Activated CD8-positive, alpha-beta memory T cell treated with anti-CD3 and anti-CD28 coated beads for 4 hours (primary cell): ENCODE results near the gene KL.

Experiments
- DNase-seq, 2 donors: peaks; one replicate each; pipeline ENCODE4 v3.0.0-alpha.2; 2020; ENCODE audit warnings: low read depth in 2 of 2

Gene KL

GRCh38 chr13:33034882-33035520 lies 18.8 kb downstream of the KL start:
- no peak for DNase-seq

DNA sequence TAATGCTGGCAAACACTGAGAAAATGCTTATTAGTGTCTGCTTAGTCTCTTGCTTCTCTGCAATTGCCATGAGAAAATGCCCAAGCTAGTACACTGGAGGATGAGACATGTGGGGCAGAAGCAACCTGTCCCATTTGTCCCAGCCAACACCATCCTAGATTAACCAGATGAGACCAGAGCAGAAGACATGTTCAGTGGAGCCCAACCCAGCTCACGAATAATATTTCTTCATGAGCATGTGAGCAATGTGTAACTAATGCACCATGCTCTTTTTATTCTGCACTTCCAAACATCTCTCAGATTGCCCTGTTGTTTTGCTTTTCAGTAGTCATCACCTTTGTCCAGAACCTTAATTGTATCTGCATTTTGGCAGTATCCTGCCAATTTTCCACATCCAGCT lies 21.4 kb downstream of the KL start:
- no peak for DNase-seq

GRCh38 chr13:33040090-33040489 lies 23.9 kb downstream of the KL start:
- no peak for DNase-seq

DNA sequence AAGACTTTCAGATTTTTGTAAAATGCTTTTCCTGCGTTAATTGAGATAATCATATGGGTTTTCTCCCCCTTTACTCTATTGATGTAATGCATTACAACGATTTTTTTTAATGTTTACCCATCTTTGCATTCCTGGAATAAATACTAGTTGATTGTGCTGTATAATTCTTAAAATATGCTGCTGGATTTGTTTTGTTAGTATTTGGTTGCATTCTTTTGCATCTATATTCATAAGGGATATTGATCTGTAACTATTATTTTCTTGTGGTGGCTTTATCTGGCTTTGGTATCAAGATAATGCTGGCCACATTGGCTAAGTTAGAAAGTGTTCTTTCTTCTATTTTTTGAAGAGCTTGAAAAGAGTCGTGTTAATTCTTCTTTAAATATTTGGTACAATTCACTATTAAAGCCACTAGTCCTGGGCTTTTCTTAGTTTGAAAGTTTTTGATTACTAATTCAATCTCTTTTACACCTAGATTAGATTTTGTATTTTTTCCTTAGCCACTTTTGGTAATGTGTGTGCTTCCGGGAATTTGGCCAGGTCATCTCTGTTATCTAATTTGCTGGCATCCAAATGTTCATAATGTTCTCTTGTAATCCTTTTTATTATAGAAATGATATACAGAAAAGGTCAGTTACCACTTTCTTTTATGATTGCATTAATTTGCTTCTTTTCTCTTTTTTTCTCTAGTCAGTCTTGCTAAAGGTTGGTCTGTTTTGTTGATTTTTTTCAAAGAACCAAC lies 29.8 kb downstream of the KL start:
- no peak for DNase-seq

- no peak for DNase-seq
Measured at GRCh38 chr13:33050161-33050560, 33.9 kb downstream of the KL start.

DNA sequence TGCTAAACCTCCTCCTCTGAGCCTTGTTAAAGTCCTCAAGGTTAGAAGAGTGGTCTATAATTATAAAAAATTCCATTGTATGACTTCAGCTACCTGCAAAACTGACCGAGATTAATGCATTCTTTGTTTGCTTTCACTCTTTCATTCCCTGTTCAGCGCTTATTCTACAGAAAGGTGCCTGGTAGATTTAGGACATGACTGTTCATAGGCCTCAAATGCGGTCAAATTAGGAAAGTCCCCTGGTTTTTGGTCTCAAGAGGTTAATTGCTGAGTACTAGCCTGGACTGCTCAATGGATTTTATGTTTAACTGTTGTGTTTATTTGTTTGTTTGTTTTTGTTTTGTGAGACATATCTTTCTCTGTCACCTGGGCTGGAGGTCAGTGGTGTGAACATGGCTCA lies 35.4 kb downstream of the KL start:
- no peak for DNase-seq

GRCh38 chr13:33052506-33053280 lies 36.5 kb downstream of the KL start:
- no peak for DNase-seq

DNA sequence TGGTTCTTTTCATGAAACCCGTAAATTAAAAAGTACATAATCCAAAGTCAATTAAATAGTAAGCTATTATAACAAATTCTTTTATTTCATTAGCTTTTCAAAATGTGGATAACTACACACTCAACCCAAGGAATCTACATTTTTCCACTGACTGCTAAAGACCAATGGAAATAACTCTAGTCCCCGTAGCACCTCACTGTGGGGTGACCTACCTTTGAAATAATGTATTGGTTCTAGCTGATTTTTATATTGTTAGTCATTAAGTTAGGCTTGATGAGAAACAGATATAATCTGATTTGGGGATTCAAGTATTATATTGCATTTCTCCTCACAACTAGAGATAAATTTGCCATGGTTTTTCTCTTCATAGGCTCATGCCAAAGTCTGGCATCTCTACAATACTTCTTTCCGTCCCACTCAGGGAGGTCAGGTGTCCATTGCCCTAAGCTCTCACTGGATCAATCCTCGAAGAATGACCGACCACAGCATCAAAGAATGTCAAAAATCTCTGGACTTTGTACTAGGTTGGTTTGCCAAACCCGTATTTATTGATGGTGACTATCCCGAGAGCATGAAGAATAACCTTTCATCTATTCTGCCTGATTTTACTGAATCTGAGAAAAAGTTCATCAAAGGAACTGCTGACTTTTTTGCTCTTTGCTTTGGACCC lies 37.3 kb downstream of the KL start:
- no peak for DNase-seq

GRCh38 chr13:33057019-33057780 lies 41.0 kb downstream of the KL start:
- DNase-seq = no peak

- DNase-seq = no peak
Measured at GRCh38 chr13:33058776-33059327, 42.6 kb downstream of the KL start.

GRCh38 chr13:33060815-33061214 lies 44.6 kb downstream of the KL start:
- no peak for DNase-seq

DNA sequence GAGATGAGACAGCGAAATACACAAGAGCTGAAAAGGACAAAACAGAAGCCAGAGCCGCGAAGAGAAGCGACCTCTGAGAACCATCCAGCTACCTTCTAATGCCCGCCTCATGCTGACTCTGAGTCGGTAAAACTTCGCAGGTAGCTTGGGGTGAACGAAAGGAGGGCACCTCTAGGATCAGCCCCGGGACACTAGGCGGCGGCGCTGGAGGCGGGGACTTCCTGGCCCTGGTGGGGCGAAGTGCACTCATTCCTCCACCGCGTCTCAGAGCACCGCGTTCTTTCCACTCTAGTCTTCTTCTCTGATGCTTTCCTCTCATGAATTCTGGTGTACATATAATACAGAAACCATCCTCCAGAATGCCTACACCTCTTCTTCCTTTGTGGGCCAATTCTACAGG lies 50.1 kb downstream of the KL start:
- no peak for DNase-seq

GRCh38 chr13:33069365-33069764 lies 53.1 kb downstream of the KL start:
- DNase-seq = no peak

DNA sequence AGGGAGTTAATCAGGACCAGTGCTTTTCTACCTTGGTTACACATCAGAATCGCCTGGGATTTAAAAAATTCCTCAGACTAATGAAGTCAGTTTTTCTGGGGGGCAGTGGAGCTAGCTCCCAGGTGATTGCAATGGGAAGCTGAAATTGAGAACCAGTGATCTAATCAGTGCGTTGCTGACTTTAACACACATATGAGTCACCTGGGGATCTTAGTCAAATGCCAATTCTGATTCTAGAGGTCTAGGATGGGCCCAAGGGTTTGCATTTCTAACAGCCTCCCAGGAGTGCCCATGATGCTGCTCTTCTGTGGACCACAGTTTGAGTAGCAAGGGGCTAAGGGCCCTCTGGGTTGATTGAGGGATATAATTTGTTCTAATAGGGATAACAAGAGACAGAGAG lies 54.5 kb downstream of the KL start:
- DNase-seq = no peak

DNA sequence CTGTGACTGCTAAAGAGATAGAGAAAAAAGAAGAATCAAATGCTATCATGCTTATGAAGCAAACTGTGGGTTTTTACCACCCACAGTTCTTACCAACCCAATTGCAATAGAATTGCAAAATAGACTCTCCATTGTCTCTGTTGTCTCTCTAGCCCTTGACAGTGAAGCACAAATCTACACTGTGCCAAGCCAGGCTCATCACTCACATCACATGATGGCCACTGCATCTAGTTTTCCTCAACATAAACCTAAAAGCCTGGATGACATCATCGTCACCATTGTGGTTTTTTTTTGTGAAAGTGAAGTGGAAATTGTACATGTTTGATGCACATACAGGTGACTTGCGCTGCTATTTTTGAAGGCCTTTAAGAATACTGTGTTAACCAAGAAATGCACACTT lies 56.1 kb downstream of the KL start:
- no peak for DNase-seq

GRCh38 chr13:33072759-33073158 lies 56.5 kb downstream of the KL start:
- no peak for DNase-seq

DNA sequence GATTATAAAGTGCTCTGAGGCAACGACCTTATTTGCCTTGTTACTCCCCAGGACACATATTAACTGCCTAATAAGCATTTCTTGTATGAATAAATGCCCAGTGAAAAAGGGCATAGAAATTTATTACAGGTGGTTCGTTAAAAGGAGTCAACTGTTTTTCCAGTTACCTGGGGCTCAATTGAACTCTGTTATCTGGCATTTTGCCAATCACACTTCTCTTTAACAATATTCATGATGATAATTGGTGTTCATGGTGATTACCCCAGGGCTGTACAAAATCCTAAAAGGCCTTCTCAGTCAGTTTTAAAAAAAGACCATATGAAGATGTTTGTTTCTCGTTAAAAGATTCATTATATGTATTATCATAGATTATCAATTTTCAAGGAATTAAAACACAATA lies 57.1 kb downstream of the KL start:
- DNase-seq = no peak

- DNase-seq = no peak
Measured at GRCh38 chr13:33076001-33076992, 60.1 kb downstream of the KL start.

DNA sequence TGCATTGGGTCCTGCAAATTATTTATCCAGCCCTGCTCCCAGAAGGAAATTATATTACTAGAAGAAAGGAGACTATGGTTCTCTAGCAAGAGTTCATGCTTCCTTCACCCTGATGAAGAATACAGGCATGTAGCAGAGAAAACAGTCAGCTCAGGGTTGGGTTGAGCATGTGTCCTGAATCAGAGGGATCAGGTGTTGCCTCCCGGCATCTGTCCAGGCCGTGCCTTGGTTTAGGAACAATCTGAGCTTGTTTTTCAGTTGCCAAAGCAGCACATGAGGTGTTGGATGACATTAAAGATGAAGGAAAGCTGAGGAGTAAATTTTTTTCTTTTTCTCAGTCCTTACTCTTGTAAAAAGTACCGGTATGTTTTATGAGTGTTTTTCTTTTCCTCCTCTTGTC lies 62.0 kb downstream of the KL start:
- DNase-seq = no peak

GRCh38 chr13:33079960-33080359 lies 63.7 kb downstream of the KL start:
- DNase-seq = no peak
